ENCODE data around the gene SYT17.

Gene SYT17

GRCh38 chr16:19167710-19168370 lies at the start of gene SYT17:
TSS of gene SYT17 (plus strand) at chr16:19168240. CDS start at chr16:19168647, 407 bp downstream.
- DNase-seq, result peak in 48 of 56 donors; percentile 12 to 77 (median 45)

GRCh38 chr16:19118938-19119431 lies 49.1 kb upstream of the SYT17 start:
- peak in 4 of 56 donors; percentile 5 to 18 (median 8) for DNase-seq

- DNase-seq, result no peak
Measured at GRCh38 chr16:19119564-19119963, 48.5 kb upstream of the SYT17 start.

- peak in 1 of 56 donors; percentile 32 for DNase-seq
Measured at GRCh38 chr16:19123535-19124178, 44.4 kb upstream of the SYT17 start.

- no peak for DNase-seq
Measured at GRCh38 chr16:19126300-19126699, 41.7 kb upstream of the SYT17 start.

- DNase-seq, result no peak
Measured at GRCh38 chr16:19127205-19127604, 40.8 kb upstream of the SYT17 start.

- no peak for DNase-seq
Measured at GRCh38 chr16:19127674-19128131, 40.3 kb upstream of the SYT17 start.

- no peak for DNase-seq
Measured at GRCh38 chr16:19128454-19129200, 39.4 kb upstream of the SYT17 start.

- DNase-seq, result no peak
Measured at GRCh38 chr16:19130385-19130784, 37.7 kb upstream of the SYT17 start.

GRCh38 chr16:19130852-19131824 lies 36.9 kb upstream of the SYT17 start:
- DNase-seq, result peak in 16 of 56 donors; percentile 7 to 49 (median 16)

- no peak for DNase-seq
Measured at GRCh38 chr16:19131825-19132218, 36.2 kb upstream of the SYT17 start.

GRCh38 chr16:19132255-19132654 lies 35.8 kb upstream of the SYT17 start:
- no peak for DNase-seq

GRCh38 chr16:19132898-19133297 lies 35.1 kb upstream of the SYT17 start:
- DNase-seq, result no peak

- DNase-seq, result no peak
Measured at GRCh38 chr16:19133600-19133999, 34.4 kb upstream of the SYT17 start.

- DNase-seq, result no peak
Measured at GRCh38 chr16:19135201-19135842, 32.7 kb upstream of the SYT17 start.

GRCh38 chr16:19135896-19136438 lies 32.1 kb upstream of the SYT17 start:
- DNase-seq, result no peak

- DNase-seq, result peak in 1 of 56 donors; percentile 6
Measured at GRCh38 chr16:19136549-19137196, 31.4 kb upstream of the SYT17 start.

GRCh38 chr16:19137201-19138128 lies 30.6 kb upstream of the SYT17 start:
- DNase-seq, result no peak
